B cell (primary cell): ENCODE measurements around the gene VAV2. TPM values are rescaled to one million over a fixed set of nuclear protein-coding genes. Genes with fewer than 3 reads are reported as not detected.
A peak's percentile ranks its signal among the peaks of the same experiment; 100 is the strongest.

Experiments
- ATAC-seq: fragments of 200-7000 bp; cut with Tn5 transposase; one replicate; pipeline ENCODE4 v1.10.0; 2021; ENCODE audit warnings: low read depth, mild to moderate bottlenecking, moderate number of reproducible peaks, moderate library complexity
- CTCF ChIA-PET: fragments of 350-600 bp; sonication (Branson Sonifier 250); formaldehyde crosslinking; loops from one replicate; lab custom pipeline; 2021; ENCODE audit warnings: antibody characterized with exemption, inconsistent platforms; lab: Charles Lee
- POLR2A ChIA-PET: fragments of 350-600 bp; sonication (Branson Sonifier 250); formaldehyde crosslinking; loops from one replicate; lab custom pipeline; 2021; ENCODE audit warnings: antibody characterized with exemption; lab: Charles Lee
- DNase-seq: peaks from one replicate; pipeline ENCODE4 v3.0.0; 2013
- H2AFZ ChIP-seq: 2 replicates; pipeline ENCODE4 v1.6.1; 2012; ENCODE audit warnings: mild to moderate bottlenecking, low read depth, low read length; ENCODE audit not compliant: insufficient read depth, poor library complexity, severe bottlenecking
- H3K27ac ChIP-seq, 2 donors: 1 replicate in 1 of 2; 2 replicates in 1 of 2; pipeline ENCODE4 v1.5.1; 2012 to 2013; ENCODE audit warnings: low read length in 2 of 2, mild to moderate bottlenecking in 2 of 2, moderate library complexity in 1 of 2
- H3K27me3 ChIP-seq, 4 experiments: fragments of 200-600 bp in 1 of 4; sonication (generic) in 1 of 4; replicated peaks in 1 of 4; 1 replicate in 2 of 4; 2 replicates in 2 of 4; pipeline versions ENCODE4 v1.6.1 to v1.7.0; 2013 to 2016; ENCODE audit warnings: low read length in 3 of 4, mild to moderate bottlenecking in 2 of 4, mixed read lengths in 1 of 4, moderate library complexity in 1 of 4; ENCODE audit not compliant: insufficient read depth in 4 of 4, control insufficient read depth in 3 of 4; ENCODE audit errors: control extremely low read depth in 1 of 4
- H3K36me3 ChIP-seq, 2 experiments: replicated peaks in 1 of 2; 1 replicate in 1 of 2; 2 replicates in 1 of 2; pipeline versions ENCODE4 v1.6.1 to v1.7.1; 2013; ENCODE audit warnings: low read length in 1 of 2; ENCODE audit not compliant: insufficient read depth in 2 of 2, control insufficient read depth in 1 of 2; ENCODE audit errors: control extremely low read depth in 1 of 2, extremely low read depth in 1 of 2
- H3K4me1 ChIP-seq, 2 donors: fragments of 200-600 bp in 1 of 2; sonication (generic) in 1 of 2; 1 replicate in 1 of 2; 2 replicates in 1 of 2; pipeline versions ENCODE4 v1.5.1 to v1.6.1; 2013 to 2017; ENCODE audit warnings: low read length in 2 of 2; ENCODE audit not compliant: control insufficient read depth in 2 of 2, insufficient read depth in 2 of 2
- H3K4me2 ChIP-seq: replicated peaks from 2 replicates; pipeline ENCODE3; 2012; ENCODE audit warnings: mild to moderate bottlenecking, low read depth, low read length; ENCODE audit not compliant: poor library complexity, severe bottlenecking
- H3K4me3 ChIP-seq, 5 experiments: fragments of 200-600 bp in 1 of 5; sonication (generic) in 1 of 5; 1 replicate in 3 of 5; 2 replicates in 2 of 5; pipeline versions ENCODE4 v1.5.1 to v1.7.0; 2011 to 2016; ENCODE audit warnings: low read length in 4 of 5, mild to moderate bottlenecking in 4 of 5, low read depth in 2 of 5, control low read depth in 1 of 5, moderate library complexity in 1 of 5; ENCODE audit not compliant: insufficient read depth in 1 of 5; ENCODE audit errors: control extremely low read depth in 1 of 5, extremely low read depth in 1 of 5
- H3K79me2 ChIP-seq: fragments of 200-600 bp; sonication (generic); one replicate; pipeline ENCODE4 v1.6.0; 2016; ENCODE audit warnings: low read length; ENCODE audit not compliant: control insufficient read depth, insufficient read depth
- H3K9ac ChIP-seq: fragments of 200-600 bp; sonication (generic); 2 replicates; pipeline ENCODE4 v1.6.1; 2017; ENCODE audit warnings: mild to moderate bottlenecking, low read length, moderate library complexity
- H3K9me3 ChIP-seq, 3 donors: one replicate each; pipeline versions ENCODE4 v1.6.1 to v1.7.1; 2013; ENCODE audit warnings: low read length in 2 of 3; ENCODE audit not compliant: control insufficient read depth in 2 of 3, insufficient read depth in 1 of 3; ENCODE audit errors: control extremely low read depth in 1 of 3
- H4K20me1 ChIP-seq: 2 replicates; pipeline ENCODE4 v1.6.0; 2012; ENCODE audit warnings: mild to moderate bottlenecking, low read length; ENCODE audit not compliant: insufficient read depth, control insufficient read depth, poor library complexity, severe bottlenecking
- H3K27ac Mint-ChIP-seq: one replicate; pipeline ENCODE4 v1.8.0; 2021; ENCODE audit warnings: mixed read lengths
- H3K27me3 Mint-ChIP-seq: one replicate; pipeline ENCODE4 v1.8.0; 2021; ENCODE audit warnings: mixed read lengths
- H3K4me1 Mint-ChIP-seq: one replicate; pipeline ENCODE4 v1.8.0; 2021; ENCODE audit warnings: mixed read lengths
- H3K4me3 Mint-ChIP-seq: one replicate; pipeline ENCODE4 v1.8.0; 2021; ENCODE audit warnings: mixed read lengths
- H3K9me3 Mint-ChIP-seq: one replicate; pipeline ENCODE4 v1.8.0; 2022; ENCODE audit warnings: mixed read lengths; ENCODE audit not compliant: insufficient read depth
- EZH2 ChIP-seq: IDR thresholded peaks from 2 replicates; pipeline ENCODE4 v1.6.1; 2012; ENCODE audit warnings: borderline replicate concordance, low read depth, mild to moderate bottlenecking, moderate library complexity, low read length; ENCODE audit not compliant: insufficient read depth, poor library complexity, severe bottlenecking
- WGBS: methylation state at CpG from one replicate; pipeline ENCODE4 v1.1.5; 2013; ENCODE audit warnings: missing lambda C conversion rate; ENCODE audit not compliant: insufficient coverage; 5-methylcytosine and 5-hydroxymethylcytosine counted together
- intact Hi-C: fragments of 100-400 bp; cut with micrococcal nuclease; formaldehyde crosslinking; loops from one replicate; pipeline ENCODE4 v1.10.0; 2022
- polyA plus RNA-seq: library from polyadenylated mRNA; depleted of rRNA; stranded (reverse); fragments of >200 nt; gene quantifications from 2 replicates; pipeline ENCODE4 v1.2.3, GENCODE V29; 2012
- total RNA-seq, 2 donors: library from RNA; stranded (reverse); fragments of 120-200 nt in 1 of 2; gene quantifications; 1 replicate in 1 of 2; 2 replicates in 1 of 2; pipeline versions ENCODE4 v1.2.3 to v1.2.4, GENCODE V29; 2013 to 2022
- TF ChIP-seq, protein P1 (sequence below): fragments of 200-600 bp; IDR thresholded peaks from one replicate; pipeline ENCODE4 v1.8.0; 2022; ENCODE audit warnings: antibody characterized with exemption, mild to moderate bottlenecking

Gene VAV2
- total and polyA plus RNA-seq, 2 donors (not counting 1 experiment from before 2014, with no cell fraction given): 34.4 to 128 TPM

DNA sequence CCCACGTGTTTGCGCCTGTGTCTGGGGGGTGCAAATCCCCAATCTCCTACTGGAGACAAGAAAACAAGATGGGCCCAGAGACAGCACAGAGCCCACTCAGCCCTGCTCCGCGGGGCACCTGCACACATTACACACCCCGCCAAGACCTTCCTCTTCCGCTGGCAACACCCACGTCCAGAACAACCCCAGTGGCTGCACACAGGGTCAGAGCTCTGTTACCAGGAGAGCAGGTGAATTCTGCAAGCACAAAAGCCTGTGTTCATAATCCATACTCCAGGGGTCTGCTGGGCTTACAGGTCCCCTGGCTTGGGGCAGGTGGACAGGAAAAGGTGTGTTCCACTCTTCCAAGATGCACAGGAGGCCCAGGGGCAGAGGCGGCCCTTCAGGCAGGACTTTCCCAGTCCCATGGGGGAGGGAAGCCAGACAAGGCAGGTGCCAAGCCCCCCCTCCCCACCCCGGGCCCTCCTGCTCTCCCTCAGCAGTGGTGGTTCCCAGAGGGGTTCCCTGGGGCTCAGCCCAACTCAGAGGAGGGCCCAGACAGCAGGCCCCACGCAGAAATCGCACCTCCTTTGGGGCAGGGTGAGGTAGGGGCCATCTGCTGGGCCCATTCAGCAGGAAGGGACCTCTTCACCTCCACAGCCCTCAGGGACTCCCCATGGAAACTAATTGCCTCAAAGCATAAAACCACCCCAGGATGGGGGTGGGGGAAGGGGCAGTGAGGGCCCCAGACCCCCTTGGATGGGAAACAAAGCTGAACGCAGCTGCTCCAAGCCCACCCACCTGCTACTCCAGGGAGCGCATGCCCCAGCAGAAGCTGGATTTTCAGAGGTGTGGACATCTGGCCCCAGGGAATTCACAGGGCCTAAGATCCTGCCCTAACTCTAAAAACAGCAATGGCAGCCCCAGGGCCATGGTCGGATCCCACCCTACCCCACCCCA is 105.3 kb downstream of the VAV2 start:
- H3K27ac Mint-ChIP-seq: peak overlapping the region; percentile 15
- no peak for ATAC-seq
- no peaks in the 10 kb centered on the region for H3K27me3 Mint-ChIP-seq
- Histone ChIP-seq H3K27me3 (no peaks in the 10 kb centered on the region), H3K4me2 (no peak overlapping the region), H3K4me1 (no peaks in the 10 kb centered on the region), H3K4me3 (no peak overlapping the region), H4K20me1 (peaks cover 97% of the 10 kb centered on the region), H3K9ac (no peak overlapping the region), H3K79me2 (peaks cover 99% of the 10 kb centered on the region), H2AFZ (no peak overlapping the region), H3K9me3 (no peaks in the 10 kb centered on the region), H3K27ac (peak overlapping the region in 1 of 2 donors; percentile 12), H3K36me3 (peaks cover 0 to 21% of the 10 kb centered on the region in 2 experiments)
- TF ChIP-seq, protein P1, sequence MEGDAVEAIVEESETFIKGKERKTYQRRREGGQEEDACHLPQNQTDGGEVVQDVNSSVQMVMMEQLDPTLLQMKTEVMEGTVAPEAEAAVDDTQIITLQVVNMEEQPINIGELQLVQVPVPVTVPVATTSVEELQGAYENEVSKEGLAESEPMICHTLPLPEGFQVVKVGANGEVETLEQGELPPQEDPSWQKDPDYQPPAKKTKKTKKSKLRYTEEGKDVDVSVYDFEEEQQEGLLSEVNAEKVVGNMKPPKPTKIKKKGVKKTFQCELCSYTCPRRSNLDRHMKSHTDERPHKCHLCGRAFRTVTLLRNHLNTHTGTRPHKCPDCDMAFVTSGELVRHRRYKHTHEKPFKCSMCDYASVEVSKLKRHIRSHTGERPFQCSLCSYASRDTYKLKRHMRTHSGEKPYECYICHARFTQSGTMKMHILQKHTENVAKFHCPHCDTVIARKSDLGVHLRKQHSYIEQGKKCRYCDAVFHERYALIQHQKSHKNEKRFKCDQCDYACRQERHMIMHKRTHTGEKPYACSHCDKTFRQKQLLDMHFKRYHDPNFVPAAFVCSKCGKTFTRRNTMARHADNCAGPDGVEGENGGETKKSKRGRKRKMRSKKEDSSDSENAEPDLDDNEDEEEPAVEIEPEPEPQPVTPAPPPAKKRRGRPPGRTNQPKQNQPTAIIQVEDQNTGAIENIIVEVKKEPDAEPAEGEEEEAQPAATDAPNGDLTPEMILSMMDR: no peak
- TF ChIP-seq EZH2: no peak
- CTCF ChIA-PET: interaction anchor here (1.2 kb wide), 1 partner anchor 107 kb away, joined by 8 read pairs; no protein-coding TSS in a partner anchor
- POLR2A ChIA-PET: no interaction called here
- no peak overlapping the region for H3K4me3 Mint-ChIP-seq
- intact Hi-C loops: no loop called here
- 82% methylated on average over 13 of the region's 14 CpGs for WGBS
- no peaks in the 10 kb centered on the region for H3K9me3 Mint-ChIP-seq
- peaks cover 33% of the 10 kb centered on the region for H3K4me1 Mint-ChIP-seq
- DNase-seq: no peak
